ENCODE results near the gene IMMP1L.

The IMMP1L gene

GRCh38 chr11:31412946-31413345 lies 96.5 kb downstream of the IMMP1L start:
- FAIRE-seq: no peak
- DNase-seq (ENCODE audit: extremely low spot score, insufficient read length, low read depth): no peak

GRCh38 chr11:31408201-31408600 lies 101.2 kb downstream of the IMMP1L start:
- DNase-seq (ENCODE audit: extremely low spot score, insufficient read length, low read depth) (no peak), FAIRE-seq (no peak)

DNA sequence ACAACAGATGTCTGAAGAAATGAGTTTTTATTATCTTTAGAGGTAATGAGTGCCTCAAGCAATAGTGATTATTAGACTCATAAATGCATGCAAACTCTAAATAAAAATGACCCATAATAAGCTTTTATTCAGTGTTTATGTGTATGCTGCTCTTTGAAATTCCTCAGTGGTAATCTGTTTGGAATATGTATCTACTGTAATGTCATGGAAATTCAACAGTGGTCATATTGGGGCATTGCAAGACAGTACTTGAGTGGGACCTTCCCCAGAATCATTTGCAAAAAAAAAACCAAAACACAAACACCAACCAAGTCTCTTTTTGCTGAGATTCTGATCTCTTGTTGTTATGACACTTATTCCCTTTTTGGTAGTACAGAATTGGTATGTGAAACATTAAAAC lies 104.8 kb downstream of the IMMP1L start:
- no peak for DNase-seq (ENCODE audit: extremely low spot score, insufficient read length, low read depth)
- no peak for FAIRE-seq

DNA sequence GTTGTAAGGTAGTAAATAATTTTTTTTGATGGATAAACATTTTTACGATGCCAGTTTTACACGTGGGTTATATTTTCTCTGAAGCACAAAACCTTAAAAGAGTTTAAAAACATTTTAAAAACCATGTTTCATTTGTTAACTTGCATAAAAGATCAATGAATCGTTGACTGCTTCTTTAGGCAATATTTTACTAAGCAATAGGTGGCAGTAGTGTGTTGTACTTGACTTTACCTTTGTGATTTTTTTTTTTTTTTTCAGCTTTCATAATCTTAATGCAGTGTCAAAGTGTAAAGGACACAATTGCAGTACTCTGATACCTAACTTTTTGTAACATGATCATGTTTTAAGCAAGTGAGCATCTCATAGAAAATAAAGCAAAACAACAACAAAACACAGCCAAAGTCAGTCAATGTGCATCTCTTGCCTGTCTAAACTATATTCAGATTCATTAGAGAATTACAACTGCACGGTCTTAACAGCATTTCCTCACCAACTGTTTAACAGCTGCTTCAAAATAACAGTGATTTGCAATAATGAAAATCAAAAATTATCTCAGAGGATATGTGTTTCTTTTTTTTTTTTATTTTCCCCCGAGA lies 112.1 kb downstream of the IMMP1L start:
- DNase-seq (ENCODE audit: extremely low spot score, insufficient read length, low read depth): peak; percentile 2
- peak; percentile 46 for FAIRE-seq

DNA sequence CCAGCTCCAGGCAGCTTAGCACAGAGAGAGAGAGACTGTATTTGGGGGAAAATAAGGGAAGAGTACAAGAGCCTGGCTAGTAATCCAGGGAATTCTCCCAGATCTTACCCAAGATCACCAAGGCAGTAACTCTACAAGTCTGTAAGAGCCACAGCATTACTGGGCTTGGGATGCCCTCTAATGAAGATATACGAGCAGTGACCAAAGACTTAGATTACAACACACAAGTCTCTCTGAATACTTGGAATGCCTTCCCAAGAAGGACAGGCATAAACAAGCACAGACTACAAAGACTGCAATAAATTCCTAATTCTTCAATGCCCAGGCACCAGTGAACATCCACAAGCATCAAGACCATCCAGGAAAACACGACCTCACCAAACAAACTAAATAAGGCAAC lies 122.0 kb downstream of the IMMP1L start:
- no peak for DNase-seq (ENCODE audit: extremely low spot score, insufficient read length, low read depth)
- no peak for FAIRE-seq

DNA sequence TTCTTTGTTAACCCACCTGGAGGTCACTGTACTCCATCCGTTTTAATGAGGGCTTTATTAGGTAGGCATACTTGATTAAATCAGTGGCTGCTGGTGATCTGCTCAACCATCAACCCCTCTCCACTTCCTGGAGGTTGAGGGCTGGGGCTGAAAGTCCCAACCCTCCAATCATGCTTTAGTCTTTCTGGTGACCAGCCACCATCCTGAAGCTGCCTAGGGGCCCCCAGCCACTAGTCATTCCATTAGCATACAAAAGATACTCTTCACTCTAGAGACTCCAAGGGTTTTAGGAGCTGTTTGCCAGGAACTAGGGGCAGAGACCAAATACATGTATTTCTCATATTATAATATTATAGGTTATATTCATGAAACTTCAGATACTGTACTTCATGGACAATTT lies 126.3 kb downstream of the IMMP1L start:
- no peak for FAIRE-seq
- DNase-seq (ENCODE audit: extremely low spot score, insufficient read length, low read depth): no peak
